Measurements from ENCODE around the gene RUVBL2. TPM values are rescaled to one million over a fixed set of nuclear protein-coding genes. Genes with fewer than 3 reads are reported as not detected.

Gene RUVBL2
- polyA plus RNA-seq, 1 donor = 80.2 TPM

GRCh38 chr19:48987323-48987722 is 6.4 kb upstream of the RUVBL2 start:
- no peak for DNase-seq

- DNase-seq = no peak
These were observed 5.4 kb upstream of the RUVBL2 start for GRCh38 chr19:48988286-48988685.

- no peak for DNase-seq
These were observed 4.8 kb upstream of the RUVBL2 start for GRCh38 chr19:48988860-48989259.

- no peak for DNase-seq
These were observed 3.9 kb upstream of the RUVBL2 start for GRCh38 chr19:48989701-48990291.

GRCh38 chr19:48990400-48990799 is 3.3 kb upstream of the RUVBL2 start:
- DNase-seq = no peak

- no peak for DNase-seq
These were observed 2.6 kb upstream of the RUVBL2 start for GRCh38 chr19:48991011-48991609.

- no peak for DNase-seq
These were observed 1.7 kb upstream of the RUVBL2 start for GRCh38 chr19:48991873-48992580.

GRCh38 chr19:48992581-48993174 is 1.0 kb upstream of the RUVBL2 start:
- peak; percentile 14 for DNase-seq

- no peak for DNase-seq
These were observed 324 bp downstream of the RUVBL2 start for GRCh38 chr19:48994035-48994386.

- DNase-seq = no peak
These were observed 4.3 kb downstream of the RUVBL2 start for GRCh38 chr19:48997972-48998371.

- no peak for DNase-seq
These were observed 6.0 kb downstream of the RUVBL2 start for GRCh38 chr19:48999481-49000325.

- DNase-seq = no peak
These were observed 10.4 kb downstream of the RUVBL2 start for GRCh38 chr19:49004133-49004532.

GRCh38 chr19:49004964-49005614 is 11.4 kb downstream of the RUVBL2 start:
- DNase-seq = no peak

GRCh38 chr19:49006905-49007304 is 13.2 kb downstream of the RUVBL2 start:
- no peak for DNase-seq

- no peak for DNase-seq
These were observed 16.1 kb downstream of the RUVBL2 start for GRCh38 chr19:49009828-49010227.

GRCh38 chr19:49010453-49010852 is 16.8 kb downstream of the RUVBL2 start:
- no peak for DNase-seq

GRCh38 chr19:49011194-49011593 is 17.5 kb downstream of the RUVBL2 start:
- no peak for DNase-seq

- DNase-seq = no peak
These were observed 20.6 kb downstream of the RUVBL2 start for GRCh38 chr19:49014123-49014869.

- DNase-seq = no peak
These were observed 21.2 kb downstream of the RUVBL2 start for GRCh38 chr19:49014870-49015255.

- DNase-seq = no peak
These were observed 22.6 kb downstream of the RUVBL2 start for GRCh38 chr19:49016067-49016839.

All from left kidney (tissue), 2 donors.